ENCODE results near the gene EPSTI1. TPM values are rescaled to one million over a fixed set of nuclear protein-coding genes. Genes with fewer than 3 reads are reported as not detected.

The EPSTI1 gene
- total RNA-seq, 1 experiment from 2014 or later: 1.9 TPM

DNA sequence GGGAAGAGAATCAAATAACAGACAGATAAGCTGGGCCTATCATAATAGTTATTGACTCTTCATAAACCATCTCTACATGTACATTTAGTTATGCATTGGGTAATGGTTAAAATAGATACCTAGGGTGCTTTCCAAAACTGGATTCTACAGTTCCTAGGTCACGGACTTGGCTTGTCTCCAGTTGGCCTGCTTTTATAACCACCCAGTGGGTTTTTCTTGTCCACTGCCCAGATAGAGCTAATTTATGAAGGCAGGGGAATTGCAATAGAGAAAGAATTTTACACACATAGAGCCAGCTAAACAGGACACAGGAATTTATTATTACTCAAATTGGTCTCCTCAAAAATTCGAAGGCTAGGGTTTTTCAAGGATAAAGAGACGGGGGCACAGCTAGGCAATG, 113.3 kb downstream of the EPSTI1 start:
- intact Hi-C loops (cut with micrococcal nuclease): no loop called here
- ChIA-PET CTCF (no interaction called here), POLR2A (ENCODE audit: unreplicated experiment) (no interaction called here)
- Histone ChIP-seq H3F3A (ENCODE audit: low read length, unreplicated experiment) (no peaks in the 10 kb centered on the region), H3K27ac (ENCODE audit: low read length) (no peak overlapping the region), H4K20me1 (ENCODE audit: low read length) (no peaks in the 10 kb centered on the region), H3K27me3 (ENCODE audit: low read length) (no peaks in the 10 kb centered on the region), H3K9ac (ENCODE audit: low read length) (no peak overlapping the region), H3K36me3 (ENCODE audit: low read depth, low read length) (no peaks in the 10 kb centered on the region), H3K9me3 (ENCODE audit: low read length) (no peaks in the 10 kb centered on the region), H3K4me2 (ENCODE audit: low read length) (no peak overlapping the region), H3K9me2 (replicated peaks; ENCODE audit: low read length) (no peaks in the 10 kb centered on the region), H3K79me2 (ENCODE audit: low read length) (no peaks in the 10 kb centered on the region), H2AFZ (ENCODE audit: low read length) (no peak overlapping the region), H3K4me3 (ENCODE audit: low read length) (no peak overlapping the region), H3K4me1 (ENCODE audit: insufficient read depth, low read length) (peaks cover 18% of the 10 kb centered on the region)
- no TSS peak for BruUV-seq (replicated peaks)
- TF ChIP-seq EZH2phosphoT487 (IDR thresholded peaks at IDR 0.05; ENCODE audit: borderline replicate concordance, low read length) (no peak), EZH2 (IDR thresholded peaks at IDR 0.05; ENCODE audit: low read length, unreplicated experiment) (no peak)
- TF ChIP-seq, protein P1, sequence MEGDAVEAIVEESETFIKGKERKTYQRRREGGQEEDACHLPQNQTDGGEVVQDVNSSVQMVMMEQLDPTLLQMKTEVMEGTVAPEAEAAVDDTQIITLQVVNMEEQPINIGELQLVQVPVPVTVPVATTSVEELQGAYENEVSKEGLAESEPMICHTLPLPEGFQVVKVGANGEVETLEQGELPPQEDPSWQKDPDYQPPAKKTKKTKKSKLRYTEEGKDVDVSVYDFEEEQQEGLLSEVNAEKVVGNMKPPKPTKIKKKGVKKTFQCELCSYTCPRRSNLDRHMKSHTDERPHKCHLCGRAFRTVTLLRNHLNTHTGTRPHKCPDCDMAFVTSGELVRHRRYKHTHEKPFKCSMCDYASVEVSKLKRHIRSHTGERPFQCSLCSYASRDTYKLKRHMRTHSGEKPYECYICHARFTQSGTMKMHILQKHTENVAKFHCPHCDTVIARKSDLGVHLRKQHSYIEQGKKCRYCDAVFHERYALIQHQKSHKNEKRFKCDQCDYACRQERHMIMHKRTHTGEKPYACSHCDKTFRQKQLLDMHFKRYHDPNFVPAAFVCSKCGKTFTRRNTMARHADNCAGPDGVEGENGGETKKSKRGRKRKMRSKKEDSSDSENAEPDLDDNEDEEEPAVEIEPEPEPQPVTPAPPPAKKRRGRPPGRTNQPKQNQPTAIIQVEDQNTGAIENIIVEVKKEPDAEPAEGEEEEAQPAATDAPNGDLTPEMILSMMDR (conservative IDR thresholded peaks at IDR 0.05; ENCODE audit: low read depth, low read length): no peak
- no peak for ATAC-seq
- DNase-seq: no peak

- Histone ChIP-seq H3K9me3 (ENCODE audit: low read length) (no peaks in the 10 kb centered on the region), H3F3A (ENCODE audit: low read length, unreplicated experiment) (no peaks in the 10 kb centered on the region), H3K9me2 (replicated peaks; ENCODE audit: low read length) (no peaks in the 10 kb centered on the region), H3K4me3 (ENCODE audit: low read length) (no peak overlapping the region), H3K27ac (ENCODE audit: low read length) (peak overlapping the region; percentile 75), H3K9ac (ENCODE audit: low read length) (no peak overlapping the region), H4K20me1 (ENCODE audit: low read length) (no peaks in the 10 kb centered on the region), H2AFZ (ENCODE audit: low read length) (no peak overlapping the region), H3K27me3 (ENCODE audit: low read length) (no peaks in the 10 kb centered on the region), H3K36me3 (ENCODE audit: low read depth, low read length) (no peaks in the 10 kb centered on the region), H3K79me2 (ENCODE audit: low read length) (no peaks in the 10 kb centered on the region), H3K4me2 (ENCODE audit: low read length) (peak overlapping the region; percentile 53), H3K4me1 (ENCODE audit: insufficient read depth, low read length) (peaks cover 18% of the 10 kb centered on the region)
- intact Hi-C loops (cut with micrococcal nuclease): no loop called here
- TF ChIP-seq EZH2 (IDR thresholded peaks at IDR 0.05; ENCODE audit: low read length, unreplicated experiment) (no peak), EZH2phosphoT487 (IDR thresholded peaks at IDR 0.05; ENCODE audit: borderline replicate concordance, low read length) (no peak)
- TF ChIP-seq, protein P1 (conservative IDR thresholded peaks at IDR 0.05; ENCODE audit: low read depth, low read length): no peak
- CTCF ChIA-PET: interaction anchor here (0.6 kb wide), 1 partner anchor 69 kb away, joined by 7 read pairs; no protein-coding TSS in a partner anchor
- DNase-seq: peak; percentile 68
- POLR2A ChIA-PET (ENCODE audit: unreplicated experiment): interaction anchor here (0.6 kb wide), 1 partner anchor 1321 kb away, joined by 3 read pairs; no protein-coding TSS in a partner anchor
- BruUV-seq (replicated peaks): no TSS peak
- peak; percentile 91 for ATAC-seq
These were observed 115.0 kb downstream of the EPSTI1 start for GRCh38 chr13:42876887-42877545.

DNA sequence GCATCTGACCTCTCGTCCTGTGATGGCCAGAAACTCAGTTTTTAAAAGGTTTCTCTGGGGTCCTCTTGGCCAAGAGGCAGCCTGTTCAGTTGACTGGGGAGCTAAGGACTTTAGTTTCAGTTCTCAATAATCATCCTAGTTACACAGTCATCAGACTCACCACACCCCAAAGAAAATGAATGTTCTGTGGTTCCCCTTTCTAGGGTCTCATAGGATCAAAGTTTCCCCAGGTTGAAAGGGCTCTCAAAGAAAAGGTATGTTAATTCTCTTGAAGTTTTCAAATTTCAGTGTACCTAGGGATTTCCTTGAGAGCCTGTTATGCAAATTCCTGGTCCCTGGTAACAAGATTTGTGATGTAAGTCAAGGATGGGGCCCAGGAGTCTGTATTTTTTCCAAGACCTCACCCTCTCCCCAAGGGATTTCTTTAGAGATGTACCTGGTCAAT, 115.7 kb downstream of the EPSTI1 start:
- no peaks in the 10 kb centered on the region for H4K20me1 ChIP-seq (ENCODE audit: low read length)
- no peaks in the 10 kb centered on the region for H3K9me3 ChIP-seq (ENCODE audit: low read length)
- DNase-seq: no peak
- H3K36me3 ChIP-seq (ENCODE audit: low read depth, low read length): no peaks in the 10 kb centered on the region
- ChIA-PET CTCF (interaction anchor here (1.0 kb wide), 1 partner anchor 512 kb away, joined by 3 read pairs; no protein-coding TSS in a partner anchor), POLR2A (ENCODE audit: unreplicated experiment) (no interaction called here)
- H3K4me3 ChIP-seq (ENCODE audit: low read length): no peak overlapping the region
- H3K79me2 ChIP-seq (ENCODE audit: low read length): no peaks in the 10 kb centered on the region
- no peaks in the 10 kb centered on the region for H3K27me3 ChIP-seq (ENCODE audit: low read length)
- peak overlapping the region; percentile 75; the same call in 1 of the 2 replicates for H3K27ac ChIP-seq (ENCODE audit: low read length)
- intact Hi-C loops (cut with micrococcal nuclease): no loop called here
- no peak overlapping the region for H3K9ac ChIP-seq (ENCODE audit: low read length)
- H2AFZ ChIP-seq (ENCODE audit: low read length): no peak overlapping the region
- TF ChIP-seq EZH2phosphoT487 (IDR thresholded peaks at IDR 0.05; ENCODE audit: borderline replicate concordance, low read length): no peak
- no peak for TF ChIP-seq EZH2 (IDR thresholded peaks at IDR 0.05; ENCODE audit: low read length, unreplicated experiment)
- TF ChIP-seq, protein P1 (conservative IDR thresholded peaks at IDR 0.05; ENCODE audit: low read depth, low read length): no peak
- H3K4me2 ChIP-seq (ENCODE audit: low read length): peak overlapping the region; percentile 53
- no peaks in the 10 kb centered on the region for H3K9me2 ChIP-seq (replicated peaks; ENCODE audit: low read length)
- H3K4me1 ChIP-seq (ENCODE audit: insufficient read depth, low read length): peaks cover 18% of the 10 kb centered on the region
- no peaks in the 10 kb centered on the region for H3F3A ChIP-seq (ENCODE audit: low read length, unreplicated experiment)
- no peak for ATAC-seq
- BruUV-seq (replicated peaks): no TSS peak

All from PC-3 (cell line).